HG03432 (cell line): ENCODE results near the gene BICD1.
"Not testable (repeated sequence)": the region's sequence is repeated elsewhere in the genome, so short reads cannot be mapped to it uniquely, and the experiment has no call there.

Experiments
- ATAC-seq: cut with Tn5 transposase; IDR thresholded peaks from one replicate; pipeline ENCODE4 v1.9.1; 2021; ENCODE audit warnings: mild to moderate bottlenecking, moderate library complexity; ENCODE audit not compliant: unreplicated experiment

Gene BICD1

GRCh38 chr12:32181498-32182175 is 75.0 kb downstream of the BICD1 start:
- ATAC-seq = no peak

GRCh38 chr12:32183650-32184049 is 77.0 kb downstream of the BICD1 start:
- no peak for ATAC-seq

GRCh38 chr12:32187127-32187526 is 80.5 kb downstream of the BICD1 start:
- ATAC-seq = not testable (repeated sequence)

- ATAC-seq = no peak
Measured at GRCh38 chr12:32191445-32191844, 84.8 kb downstream of the BICD1 start.

GRCh38 chr12:32196250-32197198 is 89.9 kb downstream of the BICD1 start:
- ATAC-seq = no peak

- no peak for ATAC-seq
Measured at GRCh38 chr12:32197421-32197820, 90.8 kb downstream of the BICD1 start.

- no peak for ATAC-seq
Measured at GRCh38 chr12:32198555-32198954, 91.9 kb downstream of the BICD1 start.

- ATAC-seq = no peak
Measured at GRCh38 chr12:32201096-32201495, 94.4 kb downstream of the BICD1 start.

GRCh38 chr12:32201976-32202375 is 95.3 kb downstream of the BICD1 start:
- ATAC-seq = no peak

GRCh38 chr12:32205731-32206130 is 99.1 kb downstream of the BICD1 start:
- ATAC-seq = no peak

GRCh38 chr12:32208355-32208754 is 101.7 kb downstream of the BICD1 start:
- no peak for ATAC-seq

GRCh38 chr12:32211066-32211899 is 104.6 kb downstream of the BICD1 start:
- no peak for ATAC-seq

- no peak for ATAC-seq
Measured at GRCh38 chr12:32211900-32212156, 105.2 kb downstream of the BICD1 start.

GRCh38 chr12:32214723-32215122 is 108.1 kb downstream of the BICD1 start:
- ATAC-seq = no peak

GRCh38 chr12:32217354-32218310 is 111.0 kb downstream of the BICD1 start:
- no peak for ATAC-seq

- ATAC-seq = no peak
Measured at GRCh38 chr12:32223941-32224340, 117.3 kb downstream of the BICD1 start.

- ATAC-seq = no peak
Measured at GRCh38 chr12:32226768-32227167, 120.1 kb downstream of the BICD1 start.

GRCh38 chr12:32229971-32230612 is 123.4 kb downstream of the BICD1 start:
- no peak for ATAC-seq

GRCh38 chr12:32230613-32230993 is 124.0 kb downstream of the BICD1 start:
- peak; percentile 75 for ATAC-seq

GRCh38 chr12:32231361-32231760 is 124.7 kb downstream of the BICD1 start:
- not testable (repeated sequence) for ATAC-seq
